Measurements from ENCODE around the gene EML1.

Gene EML1

GRCh38 chr14:99793213-99794150, at the start of gene EML1:
Gene EML1, plus strand, starts transcription at chr14:99793413. Its CDS starts 64 bp downstream, at chr14:99793477.
- DNase-seq (ENCODE audit: low read depth): no peak

- no peak for DNase-seq (ENCODE audit: low read depth)
These were observed 48.9 kb upstream of the EML1 start for GRCh38 chr14:99744199-99744872.

GRCh38 chr14:99744873-99745224, 48.4 kb upstream of the EML1 start:
- DNase-seq (ENCODE audit: low read depth): no peak

- no peak for DNase-seq (ENCODE audit: low read depth)
These were observed 47.8 kb upstream of the EML1 start for GRCh38 chr14:99745307-99745951.

- no peak for DNase-seq (ENCODE audit: low read depth)
These were observed 46.0 kb upstream of the EML1 start for GRCh38 chr14:99747167-99747566.

- DNase-seq (ENCODE audit: low read depth): no peak
These were observed 45.5 kb upstream of the EML1 start for GRCh38 chr14:99747582-99748330.

- no peak for DNase-seq (ENCODE audit: low read depth)
These were observed 44.7 kb upstream of the EML1 start for GRCh38 chr14:99748529-99748928.

GRCh38 chr14:99749142-99749541, 44.1 kb upstream of the EML1 start:
- no peak for DNase-seq (ENCODE audit: low read depth)

- no peak for DNase-seq (ENCODE audit: low read depth)
These were observed 43.2 kb upstream of the EML1 start for GRCh38 chr14:99749763-99750715.

- DNase-seq (ENCODE audit: low read depth): no peak
These were observed 42.3 kb upstream of the EML1 start for GRCh38 chr14:99750746-99751450.

GRCh38 chr14:99751539-99752485, 41.4 kb upstream of the EML1 start:
- DNase-seq (ENCODE audit: low read depth): no peak

GRCh38 chr14:99752486-99753121, 40.6 kb upstream of the EML1 start:
- no peak for DNase-seq (ENCODE audit: low read depth)

- DNase-seq (ENCODE audit: low read depth): no peak
These were observed 39.7 kb upstream of the EML1 start for GRCh38 chr14:99753225-99754140.

GRCh38 chr14:99754141-99755067, 38.8 kb upstream of the EML1 start:
- DNase-seq (ENCODE audit: low read depth): no peak

- DNase-seq (ENCODE audit: low read depth): no peak
These were observed 38.2 kb upstream of the EML1 start for GRCh38 chr14:99755068-99755405.

Measured in HS-27A (cell line).